ENCODE measurements around the gene FAM193B. TPM values are rescaled to one million over a fixed set of nuclear protein-coding genes. Genes with fewer than 3 reads are reported as not detected.

FAM193B gene
- polyA plus RNA-seq, 1 of the 3 experiments (the other 2 are of a cell fraction), result 48.1 TPM

- Histone ChIP-seq H3K27ac (ENCODE audit: low read depth in 2 of 2, low read length in 1 of 2) (no peak overlapping the region), H3K9me3 (no peaks in the 10 kb centered on the region), H3K27me3 (ENCODE audit: insufficient read depth) (no peaks in the 10 kb centered on the region), H2AFZ (ENCODE audit: low read depth) (no peak overlapping the region), H3F3A (replicated peaks; ENCODE audit: insufficient read depth) (peaks cover 6% of the 10 kb centered on the region), H3K4me1 (ENCODE audit: control insufficient read depth in 1 of 2, insufficient read depth in 2 of 2, low read depth in 1 of 2, low read length in 1 of 2) (peaks cover 0 to 21% of the 10 kb centered on the region in 2 experiments; a peak in 2 of 4 replicates), H3K9ac (no peak overlapping the region), H4K20me1 (ENCODE audit: insufficient read depth) (no peaks in the 10 kb centered on the region), H3K4me3 (ENCODE audit: low read depth in 2 of 2, low read length in 1 of 2) (no peak overlapping the region), H3K36me3 (replicated peaks in 1 of 2; ENCODE audit: control insufficient read depth in 1 of 2, insufficient read depth in 2 of 2, low read length in 1 of 2) (no peaks in the 10 kb centered on the region), H3K79me2 (ENCODE audit: insufficient read depth) (no peaks in the 10 kb centered on the region), H3K9me2 (no peaks in the 10 kb centered on the region), H3K4me2 (no peak overlapping the region)
- WGBS (ENCODE audit: low lambda C conversion rate), result 89% methylated on average over 16 of the region's 16 CpGs
- ChIA-PET CTCF (interaction anchor here (2.0 to 15.9 kb wide), 10 partner anchors 8 to 187 kb away, joined by 4 to 228 read pairs (median 32); partner anchors contain the start of genes DDX41, DOK3 and PRR7), POLR2A (no interaction called here)
- no peak for TF ChIP-seq YY1 (IDR thresholded peaks at IDR 0.05; ENCODE audit: low read depth)
- no peak for TF ChIP-seq ELF1 (IDR thresholded peaks at IDR 0.05)
- TF ChIP-seq EZH2phosphoT487 (IDR thresholded peaks at IDR 0.05; ENCODE audit: borderline replicate concordance, low read depth), result no peak
- TF ChIP-seq NRF1 (IDR thresholded peaks at IDR 0.05; ENCODE audit: low read depth, low read length), result no peak
- TF ChIP-seq, protein P1, sequence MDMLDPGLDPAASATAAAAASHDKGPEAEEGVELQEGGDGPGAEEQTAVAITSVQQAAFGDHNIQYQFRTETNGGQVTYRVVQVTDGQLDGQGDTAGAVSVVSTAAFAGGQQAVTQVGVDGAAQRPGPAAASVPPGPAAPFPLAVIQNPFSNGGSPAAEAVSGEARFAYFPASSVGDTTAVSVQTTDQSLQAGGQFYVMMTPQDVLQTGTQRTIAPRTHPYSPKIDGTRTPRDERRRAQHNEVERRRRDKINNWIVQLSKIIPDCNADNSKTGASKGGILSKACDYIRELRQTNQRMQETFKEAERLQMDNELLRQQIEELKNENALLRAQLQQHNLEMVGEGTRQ (IDR thresholded peaks at IDR 0.05; ENCODE audit: borderline replicate concordance, low read depth, low read length), result no peak
- TF ChIP-seq NFIC (IDR thresholded peaks at IDR 0.05; ENCODE audit: borderline replicate concordance), result no peak
- TF ChIP-seq RCOR1 (IDR thresholded peaks at IDR 0.05; ENCODE audit: low read length), result no peak
- TF ChIP-seq, protein P2, sequence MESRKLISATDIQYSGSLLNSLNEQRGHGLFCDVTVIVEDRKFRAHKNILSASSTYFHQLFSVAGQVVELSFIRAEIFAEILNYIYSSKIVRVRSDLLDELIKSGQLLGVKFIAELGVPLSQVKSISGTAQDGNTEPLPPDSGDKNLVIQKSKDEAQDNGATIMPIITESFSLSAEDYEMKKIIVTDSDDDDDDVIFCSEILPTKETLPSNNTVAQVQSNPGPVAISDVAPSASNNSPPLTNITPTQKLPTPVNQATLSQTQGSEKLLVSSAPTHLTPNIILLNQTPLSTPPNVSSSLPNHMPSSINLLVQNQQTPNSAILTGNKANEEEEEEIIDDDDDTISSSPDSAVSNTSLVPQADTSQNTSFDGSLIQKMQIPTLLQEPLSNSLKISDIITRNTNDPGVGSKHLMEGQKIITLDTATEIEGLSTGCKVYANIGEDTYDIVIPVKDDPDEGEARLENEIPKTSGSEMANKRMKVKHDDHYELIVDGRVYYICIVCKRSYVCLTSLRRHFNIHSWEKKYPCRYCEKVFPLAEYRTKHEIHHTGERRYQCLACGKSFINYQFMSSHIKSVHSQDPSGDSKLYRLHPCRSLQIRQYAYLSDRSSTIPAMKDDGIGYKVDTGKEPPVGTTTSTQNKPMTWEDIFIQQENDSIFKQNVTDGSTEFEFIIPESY (IDR thresholded peaks at IDR 0.05; ENCODE audit: borderline replicate concordance, low read depth), result no peak
- TF ChIP-seq FOSL2 (IDR thresholded peaks at IDR 0.05; ENCODE audit: borderline replicate concordance, low read depth), result no peak
- TF ChIP-seq FOXJ3 (CRISPR knock-in tag; IDR thresholded peaks at IDR 0.05), result no peak
- no peak for TF ChIP-seq POLR2AphosphoS5 (IDR thresholded peaks at IDR 0.05; ENCODE audit: low read depth, low read length)
- no peak for DNase-seq
These were observed 51.5 kb downstream of the FAM193B start for GRCh38 chr5:177502886-177503285.

DNA sequence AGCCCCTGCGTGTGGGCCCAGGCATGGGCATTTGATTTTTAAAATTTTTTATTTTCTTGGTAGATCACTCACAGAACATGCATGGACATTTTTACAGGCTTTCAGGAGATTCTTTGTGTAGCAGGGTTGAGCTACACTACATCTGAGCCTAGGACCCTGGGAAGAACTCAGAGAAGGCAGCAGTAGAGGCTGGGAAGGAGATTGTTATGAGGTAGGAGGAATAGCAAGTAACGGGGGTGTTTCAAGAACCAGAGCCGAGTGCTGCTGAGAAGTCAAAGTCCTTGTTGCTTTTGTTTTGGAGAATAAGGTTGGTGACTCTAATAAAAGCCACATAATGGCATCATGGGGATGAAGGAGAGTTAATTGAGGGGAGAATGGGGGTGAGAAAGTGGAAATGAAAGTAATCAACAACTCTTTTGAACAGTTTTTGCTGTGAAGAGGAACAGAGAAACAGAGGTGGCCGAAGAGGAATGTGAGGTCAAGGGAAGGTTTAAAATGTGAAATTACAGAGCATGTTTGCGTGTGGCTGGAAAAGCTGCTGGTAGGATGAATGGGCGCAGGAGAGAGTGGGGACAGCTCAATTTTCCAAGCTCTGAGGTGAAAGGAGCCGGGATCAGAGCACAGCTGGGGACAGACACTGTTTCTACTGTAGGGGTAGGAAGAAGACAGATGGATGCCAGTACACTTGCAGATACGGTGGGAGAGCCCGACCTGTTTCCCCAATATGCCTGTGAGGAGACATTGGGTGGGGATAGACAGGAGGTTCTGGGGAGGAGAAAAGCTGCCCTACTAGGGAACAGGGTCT lies 52.3 kb downstream of the FAM193B start:
- H3K9me2 ChIP-seq, result no peaks in the 10 kb centered on the region
- H3K79me2 ChIP-seq (ENCODE audit: insufficient read depth), result peaks cover 3% of the 10 kb centered on the region; the same call in 1 of the 2 replicates
- peaks cover 6% of the 10 kb centered on the region for H3F3A ChIP-seq (replicated peaks; ENCODE audit: insufficient read depth)
- no peak overlapping the region for H3K27ac ChIP-seq (ENCODE audit: low read depth in 2 of 2, low read length in 1 of 2)
- no peak for DNase-seq
- H3K36me3 ChIP-seq (replicated peaks in 1 of 2; ENCODE audit: control insufficient read depth in 1 of 2, insufficient read depth in 2 of 2, low read length in 1 of 2), result no peaks in the 10 kb centered on the region
- H3K4me3 ChIP-seq (ENCODE audit: low read depth in 2 of 2, low read length in 1 of 2), result no peak overlapping the region
- no peaks in the 10 kb centered on the region for H3K9me3 ChIP-seq
- CTCF ChIA-PET, result interaction anchor here (0.7 to 15.9 kb wide), 40 partner anchors 10 to 388 kb away, joined by 3 to 228 read pairs (median 7); partner anchors contain the start of genes DBN1, DDX41, DOK3 and PRR7
- POLR2A ChIA-PET, result interaction anchor here (1.5 to 3.0 kb wide), 3 partner anchors 30 to 112 kb away, joined by 5 to 13 read pairs (median 8); no protein-coding TSS in a partner anchor
- H3K27me3 ChIP-seq (ENCODE audit: insufficient read depth), result no peaks in the 10 kb centered on the region
- H3K9ac ChIP-seq, result no peak overlapping the region
- H3K4me2 ChIP-seq, result no peak overlapping the region
- H4K20me1 ChIP-seq (ENCODE audit: insufficient read depth), result no peaks in the 10 kb centered on the region
- H3K4me1 ChIP-seq (ENCODE audit: control insufficient read depth in 1 of 2, insufficient read depth in 2 of 2, low read depth in 1 of 2, low read length in 1 of 2), result peaks cover 0 to 23% of the 10 kb centered on the region in 2 experiments; a peak in 2 of 4 replicates
- H2AFZ ChIP-seq (ENCODE audit: low read depth), result no peak overlapping the region
- 73% methylated on average over 9 of the region's 9 CpGs for WGBS (ENCODE audit: low lambda C conversion rate)
- TF ChIP-seq PBX3 (IDR thresholded peaks at IDR 0.05), result no peak
- no peak for TF ChIP-seq RCOR1 (IDR thresholded peaks at IDR 0.05; ENCODE audit: low read length)
- no peak for TF ChIP-seq YY1 (IDR thresholded peaks at IDR 0.05; ENCODE audit: low read depth)
- no peak for TF ChIP-seq FOXM1 (IDR thresholded peaks at IDR 0.05; ENCODE audit: low read depth)
- TF ChIP-seq JUND (IDR thresholded peaks at IDR 0.05), result no peak
- TF ChIP-seq, protein P2 (IDR thresholded peaks at IDR 0.05; ENCODE audit: borderline replicate concordance, low read depth), result no peak
- no peak for TF ChIP-seq CTCF (IDR thresholded peaks at IDR 0.05)
- no peak for TF ChIP-seq NFIC (IDR thresholded peaks at IDR 0.05; ENCODE audit: borderline replicate concordance)
- TF ChIP-seq, protein P3, sequence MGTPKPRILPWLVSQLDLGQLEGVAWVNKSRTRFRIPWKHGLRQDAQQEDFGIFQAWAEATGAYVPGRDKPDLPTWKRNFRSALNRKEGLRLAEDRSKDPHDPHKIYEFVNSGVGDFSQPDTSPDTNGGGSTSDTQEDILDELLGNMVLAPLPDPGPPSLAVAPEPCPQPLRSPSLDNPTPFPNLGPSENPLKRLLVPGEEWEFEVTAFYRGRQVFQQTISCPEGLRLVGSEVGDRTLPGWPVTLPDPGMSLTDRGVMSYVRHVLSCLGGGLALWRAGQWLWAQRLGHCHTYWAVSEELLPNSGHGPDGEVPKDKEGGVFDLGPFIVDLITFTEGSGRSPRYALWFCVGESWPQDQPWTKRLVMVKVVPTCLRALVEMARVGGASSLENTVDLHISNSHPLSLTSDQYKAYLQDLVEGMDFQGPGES (IDR thresholded peaks at IDR 0.05; ENCODE audit: low read depth, low read length), result no peak
